GM13976 (cell line): Measurements from ENCODE around the gene UGT1A8.
"Not testable (repeated sequence)": the region's sequence is repeated elsewhere in the genome, so short reads cannot be mapped to it uniquely, and the experiment has no call there.

Source experiments
- DNase-seq: peaks from one replicate; pipeline ENCODE4 v3.0.0; 2012; ENCODE audit warnings: low spot score
- in situ Hi-C: fragments of 300-500 bp; cut with MboI; formaldehyde crosslinking; loops from one replicate; pipeline ENCODE4 v1.12.0; 2022; ENCODE audit warnings: low sequenced_read_pairs, mixed read lengths, inconsistent platforms; ENCODE audit not compliant: unreplicated experiment
- TF ChIP-seq, protein P1 (sequence below): IDR thresholded peaks from 2 replicates; pipeline ENCODE4 v1.5.1; 2012; ENCODE audit warnings: borderline replicate concordance, mild to moderate bottlenecking; ENCODE audit not compliant: insufficient read depth; ENCODE audit errors: extremely low read depth, missing control alignments, control extremely low read depth

The UGT1A8 gene

DNA sequence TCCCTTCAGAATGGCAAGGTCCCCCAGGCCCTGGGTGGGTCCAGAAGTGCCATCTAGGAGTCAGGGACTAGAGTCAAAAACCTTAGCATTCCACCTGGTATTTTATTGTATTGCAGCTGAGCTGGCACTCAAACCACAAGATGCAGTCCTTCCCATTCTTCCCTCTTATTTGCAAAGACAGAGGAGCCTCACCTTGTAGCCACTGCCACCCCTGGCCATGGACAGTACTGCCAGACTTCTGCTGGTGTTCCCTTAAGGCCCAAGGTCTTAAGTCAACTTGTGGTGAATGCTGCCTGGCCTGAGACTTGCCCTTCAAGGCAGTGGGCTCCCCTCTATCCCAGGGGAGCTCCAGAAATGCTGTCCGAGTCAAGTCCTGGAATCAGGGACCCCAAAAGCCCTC lies 25.7 kb downstream of the UGT1A8 start:
- in situ Hi-C loops, result no loop called here
- TF ChIP-seq, protein P1, sequence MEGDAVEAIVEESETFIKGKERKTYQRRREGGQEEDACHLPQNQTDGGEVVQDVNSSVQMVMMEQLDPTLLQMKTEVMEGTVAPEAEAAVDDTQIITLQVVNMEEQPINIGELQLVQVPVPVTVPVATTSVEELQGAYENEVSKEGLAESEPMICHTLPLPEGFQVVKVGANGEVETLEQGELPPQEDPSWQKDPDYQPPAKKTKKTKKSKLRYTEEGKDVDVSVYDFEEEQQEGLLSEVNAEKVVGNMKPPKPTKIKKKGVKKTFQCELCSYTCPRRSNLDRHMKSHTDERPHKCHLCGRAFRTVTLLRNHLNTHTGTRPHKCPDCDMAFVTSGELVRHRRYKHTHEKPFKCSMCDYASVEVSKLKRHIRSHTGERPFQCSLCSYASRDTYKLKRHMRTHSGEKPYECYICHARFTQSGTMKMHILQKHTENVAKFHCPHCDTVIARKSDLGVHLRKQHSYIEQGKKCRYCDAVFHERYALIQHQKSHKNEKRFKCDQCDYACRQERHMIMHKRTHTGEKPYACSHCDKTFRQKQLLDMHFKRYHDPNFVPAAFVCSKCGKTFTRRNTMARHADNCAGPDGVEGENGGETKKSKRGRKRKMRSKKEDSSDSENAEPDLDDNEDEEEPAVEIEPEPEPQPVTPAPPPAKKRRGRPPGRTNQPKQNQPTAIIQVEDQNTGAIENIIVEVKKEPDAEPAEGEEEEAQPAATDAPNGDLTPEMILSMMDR, result no peak
- DNase-seq, result no peak

DNA sequence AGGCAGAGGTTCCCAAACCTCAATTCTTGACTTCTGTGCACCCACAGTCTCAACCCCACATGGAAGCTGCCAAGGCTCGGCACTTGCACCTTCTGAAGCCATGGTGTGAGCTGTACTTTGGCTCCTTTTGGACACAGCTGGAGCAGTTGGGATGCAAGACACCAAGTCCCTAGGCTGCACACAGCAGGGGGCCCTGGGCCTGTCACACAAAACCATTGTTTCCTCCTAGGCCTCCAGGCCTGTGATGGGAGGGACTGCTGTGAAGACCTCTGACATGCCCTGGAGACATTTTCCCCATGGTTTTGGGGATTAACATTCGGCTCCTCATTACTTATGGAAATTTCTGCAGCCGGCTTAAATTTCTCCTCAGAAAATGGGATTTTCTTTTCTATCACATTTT lies 28.6 kb downstream of the UGT1A8 start:
- DNase-seq, in situ Hi-C loops: not testable (repeated sequence)

DNA sequence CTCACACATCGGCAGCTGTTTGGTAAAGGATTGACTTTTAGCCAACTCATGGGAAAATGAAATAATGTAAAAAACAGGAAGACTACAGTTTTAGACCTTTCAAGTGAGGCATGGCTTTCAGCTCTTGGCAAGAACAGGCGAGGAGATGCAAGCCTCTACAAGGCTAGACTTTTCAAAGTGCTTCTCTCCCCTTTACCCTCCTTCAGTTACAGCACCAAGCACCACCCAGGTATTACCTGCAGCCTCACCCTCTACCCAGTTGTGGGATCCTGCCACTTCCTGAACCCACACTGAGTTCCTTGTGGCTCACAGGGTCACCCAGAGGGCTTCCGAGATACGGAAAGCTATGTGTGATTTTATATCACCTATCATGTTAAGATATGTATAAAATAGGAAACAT lies 33.5 kb downstream of the UGT1A8 start:
- in situ Hi-C loops, result no loop called here
- DNase-seq, result no peak
- TF ChIP-seq, protein P1, result no peak

DNA sequence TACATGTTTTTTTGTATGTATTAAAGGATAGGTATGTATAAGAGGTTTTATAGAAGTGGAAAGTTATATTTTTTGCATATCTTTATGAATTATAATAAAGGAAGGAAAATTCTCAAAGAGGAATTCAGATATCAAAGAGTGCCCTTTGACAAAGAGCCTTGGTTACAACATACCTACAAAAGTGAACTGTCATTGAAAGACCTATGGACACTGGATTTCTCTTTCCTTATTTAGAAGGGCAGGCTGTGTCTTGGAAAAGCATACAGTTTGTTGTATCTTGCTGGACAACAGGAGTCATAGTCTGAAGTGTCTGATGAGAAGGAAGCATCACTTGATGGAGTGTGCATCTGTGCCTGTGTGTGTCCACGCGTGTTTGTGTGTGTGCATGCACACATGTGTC lies 34.0 kb downstream of the UGT1A8 start:
- in situ Hi-C loops, result no loop called here
- TF ChIP-seq, protein P1, result no peak
- DNase-seq, result no peak

DNA sequence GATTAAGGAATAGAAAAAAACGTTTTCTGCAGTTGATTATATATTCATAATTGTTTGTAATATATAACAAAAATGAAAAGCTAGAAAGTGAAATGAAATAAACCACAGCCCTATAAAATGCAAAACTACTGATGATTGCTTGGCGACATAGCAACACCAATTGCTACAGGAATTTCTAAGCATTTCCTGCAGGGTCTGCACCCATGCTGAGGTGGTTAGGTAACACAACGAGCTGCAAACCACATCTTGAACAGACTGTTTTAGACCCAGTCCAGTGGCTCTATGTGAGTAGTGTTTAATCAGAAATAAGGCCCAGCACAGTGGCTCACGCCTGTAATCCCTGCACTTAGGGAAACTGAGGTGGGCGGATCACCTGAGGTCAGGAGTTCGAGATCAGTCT lies 37.1 kb downstream of the UGT1A8 start:
- DNase-seq, result no peak
- TF ChIP-seq, protein P1, result no peak
- in situ Hi-C loops, result no loop called here

DNA sequence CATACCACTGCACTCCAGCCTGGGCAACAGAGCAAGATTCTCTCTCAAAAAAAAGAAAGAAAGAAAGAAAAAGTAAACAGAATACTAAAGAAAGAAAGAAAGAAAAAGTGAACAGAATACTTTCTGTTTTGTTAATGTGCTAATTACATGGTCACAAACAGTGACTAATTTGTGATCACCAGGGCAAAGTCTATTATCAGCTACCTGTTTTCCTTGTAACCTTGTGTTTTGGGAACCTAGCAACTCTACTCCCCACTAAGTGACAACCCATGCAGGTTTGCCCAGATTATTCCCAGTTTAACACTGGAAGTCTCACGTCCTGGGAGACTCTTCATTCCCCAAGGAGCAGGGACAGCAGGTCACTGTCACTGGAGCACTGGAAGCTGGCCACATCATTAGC lies 37.6 kb downstream of the UGT1A8 start:
- TF ChIP-seq, protein P1, result no peak
- in situ Hi-C loops, result no loop called here
- no peak for DNase-seq

DNA sequence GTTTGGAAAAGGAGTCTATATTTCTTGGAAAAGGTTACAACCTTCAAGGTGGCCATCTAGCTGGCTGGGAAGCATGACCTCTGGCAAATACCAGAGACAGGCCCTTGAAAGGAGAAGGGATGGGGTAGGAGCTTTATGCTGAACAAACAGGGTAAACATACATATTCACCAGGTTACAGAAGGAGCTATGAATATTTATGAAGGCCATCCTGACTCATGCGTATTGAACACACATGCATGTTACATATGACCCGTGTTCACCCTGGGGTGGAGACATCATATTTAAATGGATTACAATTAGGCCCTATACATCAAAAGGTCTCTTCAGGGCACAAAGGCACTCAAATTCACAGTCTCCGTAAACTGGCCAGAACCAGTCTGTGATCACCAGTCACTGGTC lies 38.5 kb downstream of the UGT1A8 start:
- in situ Hi-C loops, DNase-seq: not testable (repeated sequence)

DNA sequence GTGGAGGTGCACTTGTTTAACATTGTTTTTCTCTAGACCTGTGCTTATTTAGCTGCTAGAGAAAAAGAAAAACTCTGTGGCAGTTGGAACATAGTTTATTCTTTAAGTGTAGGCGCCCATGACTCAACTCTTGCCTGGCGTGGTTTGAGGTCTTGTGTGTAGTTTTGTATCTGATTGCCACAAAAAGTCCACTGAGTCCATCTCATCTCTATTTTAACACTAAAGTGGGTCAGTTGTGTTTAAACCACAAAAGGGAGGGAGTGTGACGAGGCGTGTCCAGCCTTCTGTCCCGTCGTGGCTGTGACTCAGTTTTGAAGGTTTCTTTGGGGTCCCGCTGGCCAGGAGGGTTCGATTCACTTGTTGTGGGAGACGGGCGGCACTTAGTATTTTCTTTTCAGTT lies 39.0 kb downstream of the UGT1A8 start:
- in situ Hi-C loops, result no loop called here
- TF ChIP-seq, protein P1, result no peak
- no peak for DNase-seq
